Measurements from ENCODE around the gene NPSR1.
"Not testable (repeated sequence)": the region's sequence is repeated elsewhere in the genome, so short reads cannot be mapped to it uniquely, and the experiment has no call there.

The NPSR1 gene

GRCh38 chr7:34835901-34836600 lies 178.0 kb downstream of the NPSR1 start:
- no peak for DNase-seq (ENCODE audit: low spot score)

DNA sequence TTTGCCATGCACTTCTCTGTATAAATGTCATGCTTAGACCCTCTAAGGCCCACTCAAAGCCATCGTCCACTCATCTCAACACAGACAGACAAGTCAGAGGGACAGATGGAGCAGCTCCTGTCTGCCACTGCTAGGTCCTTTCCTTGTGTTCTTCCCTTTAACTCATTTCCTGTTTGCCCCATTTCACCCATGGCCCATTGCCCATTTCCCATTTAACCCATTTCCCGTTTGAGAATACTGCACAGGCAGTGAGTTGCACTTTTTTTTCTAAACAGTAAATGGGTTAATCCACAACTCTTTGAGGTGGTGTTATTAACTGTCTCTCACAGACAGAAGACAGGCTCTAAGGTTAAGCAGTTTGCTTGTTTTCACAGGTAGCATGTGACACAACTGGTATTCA lies 179.3 kb downstream of the NPSR1 start:
- DNase-seq (ENCODE audit: low spot score), result no peak

- DNase-seq (ENCODE audit: low spot score), result no peak
Measured at GRCh38 chr7:34837801-34838201, 179.8 kb downstream of the NPSR1 start.

DNA sequence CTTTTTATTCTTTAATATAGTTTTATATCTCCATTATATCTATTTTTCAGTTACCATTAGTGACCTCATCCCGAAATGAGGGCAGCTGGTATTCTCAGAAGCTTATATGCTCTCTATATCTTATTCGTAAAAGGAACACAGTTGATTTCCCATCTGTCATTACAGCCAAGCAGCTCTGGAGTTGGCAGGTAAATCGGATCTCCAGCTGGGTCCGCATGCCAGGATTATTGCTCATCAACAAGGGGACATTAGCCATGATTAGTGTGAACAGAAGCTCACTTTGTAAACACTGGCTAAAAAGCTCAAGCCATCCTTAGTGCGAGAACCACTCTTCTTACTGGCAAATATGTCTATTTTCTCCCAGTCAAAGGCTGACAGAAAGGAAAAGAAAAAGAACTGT lies 180.3 kb downstream of the NPSR1 start:
- no peak for DNase-seq (ENCODE audit: low spot score)

- DNase-seq (ENCODE audit: low spot score), result no peak
Measured at GRCh38 chr7:34839645-34840044, 181.6 kb downstream of the NPSR1 start.

DNA sequence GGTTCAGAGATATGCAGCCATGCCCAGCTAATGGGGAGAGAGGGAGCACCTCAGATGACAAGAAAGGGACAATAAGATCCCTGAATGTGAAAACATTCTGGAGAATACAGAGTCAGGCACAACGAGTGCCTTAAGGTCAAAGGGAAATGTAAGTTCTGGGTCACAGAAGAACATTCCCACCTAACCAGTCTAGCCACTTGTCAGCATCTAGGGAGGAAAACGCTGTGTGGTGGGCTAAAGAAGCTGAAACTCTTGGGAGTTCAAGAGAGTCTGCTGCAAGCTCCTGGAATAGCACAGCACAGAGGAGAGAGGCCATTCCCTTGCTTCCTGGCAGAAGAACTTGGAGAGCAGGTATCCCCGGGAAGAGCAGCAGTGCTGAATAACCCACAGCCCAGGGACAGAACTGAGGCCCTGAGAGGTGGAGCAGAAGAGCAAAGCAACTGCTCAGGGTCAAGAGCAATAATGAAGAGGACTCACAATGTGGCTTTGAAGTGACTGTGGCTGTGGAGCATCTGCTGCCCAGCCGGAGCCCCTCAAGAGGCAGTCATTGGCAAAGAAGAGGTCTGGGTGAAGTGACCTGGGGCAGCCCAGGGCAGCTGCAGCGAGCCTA lies 182.3 kb downstream of the NPSR1 start:
- no peak for DNase-seq (ENCODE audit: low spot score)

DNA sequence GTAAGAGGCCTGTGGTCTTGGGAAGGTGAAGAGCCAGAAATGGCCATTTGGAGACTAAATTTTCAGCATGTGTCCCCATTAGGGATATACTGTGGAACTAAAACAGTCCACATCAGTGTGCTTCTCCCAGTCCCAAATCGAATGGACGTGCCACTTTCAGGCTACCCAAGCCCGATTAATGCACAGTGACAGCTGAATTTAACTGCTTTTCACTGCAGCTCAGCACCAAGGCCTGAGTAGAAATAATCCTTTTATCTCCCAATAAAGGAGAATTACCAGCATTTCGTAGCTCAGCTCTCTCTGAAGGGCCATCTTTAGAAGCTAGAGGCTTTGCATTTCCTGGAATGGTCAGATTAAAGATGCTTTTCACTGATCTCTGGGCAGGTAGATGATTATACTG lies 183.3 kb downstream of the NPSR1 start:
- DNase-seq (ENCODE audit: low spot score), result no peak

- no peak for DNase-seq (ENCODE audit: low spot score)
Measured at GRCh38 chr7:34842782-34843181, 184.8 kb downstream of the NPSR1 start.

DNA sequence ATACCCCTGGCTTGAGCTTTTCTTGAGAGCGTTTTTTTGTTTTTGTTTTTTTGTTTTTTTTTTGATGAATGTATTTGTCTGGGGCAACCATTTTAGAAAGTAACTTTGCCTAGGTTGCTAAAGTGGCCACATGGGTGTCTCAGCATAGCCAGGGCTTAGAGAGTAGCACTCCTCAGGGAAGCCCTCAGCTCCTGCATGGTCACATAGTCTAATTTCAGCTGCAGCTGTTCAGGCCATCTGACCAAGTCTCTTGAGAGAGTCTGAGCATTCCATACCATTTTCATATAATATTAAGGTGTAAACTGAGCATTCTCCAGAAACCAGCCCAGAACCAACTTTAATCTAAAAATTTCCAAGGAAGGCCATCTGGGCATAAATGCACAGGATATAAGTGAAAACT lies 186.4 kb downstream of the NPSR1 start:
- DNase-seq (ENCODE audit: low spot score), result no peak

GRCh38 chr7:34844936-34845665 lies 187.1 kb downstream of the NPSR1 start:
- no peak for DNase-seq (ENCODE audit: low spot score)

DNA sequence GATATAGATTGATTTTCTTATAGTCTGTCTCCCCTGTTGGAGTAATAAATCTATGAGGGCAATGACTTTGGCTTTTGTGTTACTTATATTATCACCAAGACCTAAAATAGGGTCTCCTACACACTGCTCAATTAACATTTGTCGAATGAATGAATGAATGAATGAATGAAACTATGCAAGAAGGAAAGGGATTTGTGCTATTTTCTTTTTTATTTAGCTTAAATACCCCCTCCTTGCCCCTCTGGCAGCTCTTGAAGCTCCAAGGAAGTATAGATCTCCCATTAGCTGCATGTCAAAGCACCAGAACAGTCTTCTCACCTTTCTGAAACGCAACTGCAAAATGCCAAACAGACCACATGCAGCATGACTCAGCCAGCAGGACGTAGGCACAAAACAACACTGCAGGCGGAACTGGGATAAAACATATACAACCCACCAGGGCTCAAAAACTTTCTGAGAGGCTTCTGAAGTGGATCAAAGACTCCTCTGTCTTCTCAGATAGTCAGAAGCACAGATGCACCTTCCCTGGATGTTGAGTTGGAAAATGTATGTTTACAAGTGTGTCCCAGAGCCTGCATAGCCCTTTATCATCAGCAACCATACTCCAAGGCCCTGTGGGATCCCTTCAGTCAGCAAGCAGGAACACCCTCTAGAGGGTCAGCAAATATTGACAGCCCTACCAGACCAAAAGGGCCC lies 187.8 kb downstream of the NPSR1 start:
- no peak for DNase-seq (ENCODE audit: low spot score)

GRCh38 chr7:34846976-34847375 lies 189.0 kb downstream of the NPSR1 start:
- no peak for DNase-seq (ENCODE audit: low spot score)

DNA sequence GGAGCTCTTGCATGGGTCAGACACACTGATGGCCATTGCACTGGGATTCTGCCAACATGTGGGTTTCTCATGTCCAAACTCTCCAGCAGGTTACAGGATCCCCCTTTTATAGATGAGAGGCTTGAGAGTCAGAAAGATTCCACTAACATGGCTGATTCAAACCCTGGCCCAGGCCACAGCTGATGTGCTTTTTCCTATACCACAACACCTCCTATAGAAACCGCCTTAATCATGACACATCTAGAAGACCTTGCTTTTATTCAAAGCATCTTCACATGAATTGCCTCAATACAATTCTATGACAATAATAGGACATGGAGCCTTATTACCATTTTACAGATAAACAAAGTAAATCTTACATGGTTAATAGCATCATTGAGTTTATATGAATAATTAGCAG lies 190.7 kb downstream of the NPSR1 start:
- DNase-seq (ENCODE audit: low spot score), result no peak

DNA sequence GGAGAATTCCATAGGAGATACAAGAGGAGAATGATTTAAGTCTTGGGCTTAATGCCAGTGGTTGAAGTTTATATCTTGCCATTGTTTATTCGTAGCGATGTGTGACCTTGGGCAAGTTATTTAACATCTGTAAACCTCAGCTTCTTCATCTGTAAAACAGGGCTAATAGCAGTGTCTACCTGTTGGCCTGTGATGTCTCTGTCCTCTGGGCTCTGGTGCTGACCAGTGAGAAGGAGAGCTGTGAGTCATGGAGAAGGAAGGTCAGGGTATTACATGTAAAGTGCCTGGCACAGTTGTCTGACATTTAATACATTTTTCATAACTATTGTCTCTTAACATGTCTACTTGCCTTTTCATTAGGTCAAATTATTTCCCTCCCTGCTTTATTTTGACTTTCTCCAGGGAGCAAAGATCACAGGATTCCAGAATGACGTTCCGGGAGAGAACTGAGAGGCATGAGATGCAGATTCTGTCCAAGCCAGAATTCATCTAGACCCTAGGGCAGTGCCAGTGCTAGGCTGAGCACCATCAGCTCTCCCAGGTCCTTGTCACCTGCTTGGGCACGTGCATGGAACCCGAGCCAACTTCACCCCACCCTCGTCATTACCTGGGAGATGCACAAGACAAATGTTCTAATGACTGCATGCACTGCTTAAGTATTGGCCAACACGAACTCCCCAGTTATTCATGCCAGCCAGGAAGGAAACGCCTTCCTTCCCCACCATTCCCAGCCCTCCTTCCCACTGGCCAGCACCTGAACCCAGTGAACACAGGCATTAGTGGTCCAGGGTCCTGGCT lies 191.3 kb downstream of the NPSR1 start:
- no peak for DNase-seq (ENCODE audit: low spot score)

- DNase-seq (ENCODE audit: low spot score), result no peak
Measured at GRCh38 chr7:34849986-34850385, 192.0 kb downstream of the NPSR1 start.

- DNase-seq (ENCODE audit: low spot score), result no peak
Measured at GRCh38 chr7:34850681-34851080, 192.7 kb downstream of the NPSR1 start.

GRCh38 chr7:34851431-34851830 lies 193.4 kb downstream of the NPSR1 start:
- DNase-seq (ENCODE audit: low spot score), result no peak

- not testable (repeated sequence) for DNase-seq (ENCODE audit: low spot score)
Measured at GRCh38 chr7:34858444-34858843, 200.4 kb downstream of the NPSR1 start.

GRCh38 chr7:34859281-34859680 lies 201.3 kb downstream of the NPSR1 start:
- DNase-seq (ENCODE audit: low spot score), result not testable (repeated sequence)

DNA sequence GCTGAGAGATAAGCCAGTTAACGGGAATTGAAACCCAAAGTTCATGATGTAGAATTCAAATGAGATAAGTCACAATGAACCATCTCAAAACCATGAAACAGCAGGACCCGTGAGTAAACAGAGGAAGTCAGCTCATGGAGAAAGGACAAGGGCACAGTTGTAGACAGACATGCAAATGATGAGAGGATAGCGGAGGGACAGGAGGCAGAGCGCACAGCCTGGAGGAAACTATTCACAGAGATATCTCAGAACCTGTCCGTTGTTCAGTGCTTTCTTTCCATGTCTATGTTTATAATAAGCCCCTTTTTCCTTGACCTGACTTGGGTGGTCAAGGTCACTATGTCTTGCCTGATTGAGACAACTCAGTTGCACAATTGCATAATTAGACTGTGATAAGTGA lies 208.2 kb downstream of the NPSR1 start:
- DNase-seq (ENCODE audit: low spot score), result not testable (repeated sequence)

DNA sequence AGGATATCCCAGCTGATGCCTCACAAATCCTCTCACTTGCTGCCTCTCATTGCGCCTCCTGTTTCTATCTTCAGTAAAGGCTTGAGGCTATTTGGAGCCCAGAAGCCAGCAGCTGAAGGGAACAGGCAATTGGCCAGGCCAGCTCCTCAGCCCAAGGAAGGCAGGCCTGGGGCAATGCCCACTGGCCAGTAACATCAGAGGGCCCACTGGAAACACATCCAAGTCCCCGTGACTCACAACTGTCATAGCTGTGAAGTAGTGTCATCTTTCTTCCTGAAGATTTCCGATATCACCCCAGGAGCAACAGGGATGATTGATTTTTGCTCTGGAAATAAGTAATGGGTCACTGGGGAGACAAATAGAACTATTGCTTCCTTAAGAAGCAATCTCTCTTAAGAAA lies 209.3 kb downstream of the NPSR1 start:
- not testable (repeated sequence) for DNase-seq (ENCODE audit: low spot score)

- DNase-seq (ENCODE audit: low spot score), result not testable (repeated sequence)
Measured at GRCh38 chr7:34868602-34869001, 210.6 kb downstream of the NPSR1 start.

Data from AG08396 (cell line).